HepG2 (cell line): ENCODE results near the gene PEAK3. TPM values are rescaled to one million over a fixed set of nuclear protein-coding genes. Genes with fewer than 3 reads are reported as not detected.

Source experiments
- BORCS8-MEF2B ChIP-seq: sonication (generic); formaldehyde crosslinking; IDR thresholded peaks from 2 replicates; pipeline ENCODE4 v1.8.0; 2022; ENCODE audit warnings: mild to moderate bottlenecking, missing genetic modification reagents
- GABPB1 ChIP-seq: IDR thresholded peaks from 2 replicates; pipeline ENCODE4 v1.6.1; 2016; ENCODE audit warnings: mild to moderate bottlenecking, missing genetic modification reagents, moderate library complexity, missing compliant biosample characterization
- ISL2 ChIP-seq: sonication (generic); formaldehyde crosslinking; IDR thresholded peaks from 2 replicates; pipeline ENCODE4 v1.5.0; 2020; ENCODE audit warnings: missing genetic modification reagents
- KLF11 ChIP-seq: IDR thresholded peaks from 2 replicates; pipeline ENCODE4 v1.6.1; 2016; ENCODE audit warnings: missing compliant biosample characterization
- MEIS2 ChIP-seq: sonication (generic); formaldehyde crosslinking; IDR thresholded peaks from 2 replicates; pipeline ENCODE4 v1.9.0; 2021; ENCODE audit warnings: mild to moderate bottlenecking, missing genetic modification reagents
- MTA3 ChIP-seq: sonication (generic); formaldehyde crosslinking; IDR thresholded peaks from 2 replicates; pipeline ENCODE4 v1.4.0; 2020; ENCODE audit warnings: missing genetic modification reagents
- NFE2L1 ChIP-seq: sonication (generic); formaldehyde crosslinking; IDR thresholded peaks from 2 replicates; pipeline ENCODE4 v1.4.0; 2020; ENCODE audit warnings: missing genetic modification reagents, mild to moderate bottlenecking, borderline replicate concordance
- PHF8 ChIP-seq: sonication (generic); formaldehyde crosslinking; IDR thresholded peaks from 2 replicates; pipeline ENCODE4 v1.5.0; 2020; ENCODE audit warnings: missing genetic modification reagents
- XRCC5 ChIP-seq: fragments of 200-400 bp; formaldehyde crosslinking; optimal IDR thresholded peaks from 2 replicates; pipeline ENCODE3; 2017; ENCODE audit warnings: mild to moderate bottlenecking, low read length
- ZNF205 ChIP-seq: IDR thresholded peaks from 2 replicates; pipeline ENCODE4 v1.6.1; 2018; ENCODE audit warnings: missing biosample characterization, missing genetic modification reagents
- ZNF282 ChIP-seq: fragments of 450-650 bp; IDR thresholded peaks from 2 replicates; pipeline ENCODE4 v1.6.1; 2018; ENCODE audit not compliant: partially characterized antibody
- ZNF343 ChIP-seq: sonication (generic); formaldehyde crosslinking; IDR thresholded peaks from 2 replicates; pipeline ENCODE4 v1.4.0; 2020; ENCODE audit warnings: mild to moderate bottlenecking, missing genetic modification reagents
- ZNF468 ChIP-seq: sonication (generic); formaldehyde crosslinking; IDR thresholded peaks from 2 replicates; pipeline ENCODE4 v1.8.0; 2022; ENCODE audit warnings: mild to moderate bottlenecking, moderate library complexity, missing genetic modification reagents
- ZNF670 ChIP-seq: sonication (generic); formaldehyde crosslinking; IDR thresholded peaks from 2 replicates; pipeline ENCODE4 v1.8.0; 2022; ENCODE audit warnings: mild to moderate bottlenecking, missing genetic modification reagents, borderline replicate concordance
- polyA plus RNA-seq, 8 experiments: library from polyadenylated mRNA; depleted of rRNA in 3 of 8; stranded (reverse) in 7 of 8; unstranded in 1 of 8; fragments of >200 nt; fragmentation: Illumina TruSeq in 4 of 8; extraction: Trizol in 4 of 8; gene quantifications; 2 replicates each; pipeline versions ENCODE4 v1.2.1 to v1.2.3, GENCODE V29; 2011 to 2016; ENCODE audit warnings: low read depth in 4 of 8, missing spikeins in 1 of 8, mixed read lengths in 1 of 8; ENCODE audit not compliant: insufficient read depth in 1 of 8
- total RNA-seq, 5 experiments: library from RNA; depleted of rRNA; stranded (reverse); fragments of >200 nt; fragmentation: Illumina TruSeq; extraction: Trizol; gene quantifications; 2 replicates each; pipeline ENCODE4 v1.2.3, GENCODE V29; 2016; ENCODE audit warnings: low read depth in 1 of 5
- TF ChIP-seq, protein P1 (sequence below): sonication (generic); formaldehyde crosslinking; IDR thresholded peaks from 2 replicates; pipeline ENCODE4 v1.4.0; 2020; ENCODE audit warnings: missing genetic modification reagents
- TF ChIP-seq, protein P2 (sequence below): sonication (generic); formaldehyde crosslinking; IDR thresholded peaks from 2 replicates; pipeline ENCODE4 v1.4.0; 2020; ENCODE audit warnings: missing genetic modification reagents, mild to moderate bottlenecking, borderline replicate concordance
- TF ChIP-seq, protein P3 (sequence below): sonication (generic); formaldehyde crosslinking; IDR thresholded peaks from 2 replicates; pipeline ENCODE4 v1.8.0; 2023; ENCODE audit warnings: mild to moderate bottlenecking, missing genetic modification reagents
- TF ChIP-seq, protein P4 (sequence below): IDR thresholded peaks from 2 replicates; pipeline ENCODE4 v1.4.0; 2020; ENCODE audit warnings: mild to moderate bottlenecking, missing genetic modification reagents
- TF ChIP-seq, protein P5 (sequence below): sonication (generic); formaldehyde crosslinking; IDR thresholded peaks from 2 replicates; pipeline ENCODE4 v1.5.0; 2020; ENCODE audit warnings: missing genetic modification reagents, mild to moderate bottlenecking, borderline replicate concordance

PEAK3 gene
- total and polyA plus RNA-seq, 2 of the 13 experiments (the other 11 are each of a cell fraction or from before 2014, with no cell fraction given): not detected

DNA sequence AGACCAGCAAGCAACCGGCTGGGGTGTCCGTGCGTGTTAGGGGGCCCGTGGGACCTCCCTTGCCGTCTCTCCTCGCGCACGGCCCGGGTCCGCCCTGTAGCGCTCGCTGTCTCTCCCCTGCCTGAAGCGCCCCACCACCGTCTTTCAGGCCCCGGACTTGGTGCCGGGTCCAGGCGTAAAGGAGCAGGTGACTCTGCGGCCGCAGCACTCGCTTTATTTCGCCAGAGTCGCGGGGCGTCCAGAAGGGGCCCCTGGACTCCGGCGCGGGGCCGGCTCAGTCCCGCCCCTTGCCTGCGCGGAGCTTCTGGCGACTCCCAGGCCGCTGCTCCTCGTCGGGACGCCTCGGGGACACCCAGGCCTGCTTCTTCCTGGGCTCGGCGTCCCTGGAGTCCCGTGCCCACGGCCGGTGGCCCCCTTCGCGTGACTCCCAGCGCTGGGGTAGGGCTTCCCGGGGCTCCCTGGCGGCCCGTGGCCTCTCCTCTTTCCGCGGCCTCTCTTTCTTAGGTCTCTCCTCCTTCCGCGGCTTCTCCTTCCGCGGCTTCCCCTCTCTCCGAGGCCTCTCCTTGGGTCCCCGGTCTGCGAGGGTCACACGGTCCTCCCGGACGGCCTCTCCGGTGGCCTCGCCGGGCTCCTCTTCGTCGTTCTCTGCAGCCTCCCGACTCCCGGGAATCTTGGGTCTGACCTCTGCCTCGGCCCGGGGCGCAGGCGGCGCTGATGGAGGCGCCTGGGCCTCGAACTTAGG lies 29.7 kb downstream of the PEAK3 start (continued):
- TF ChIP-seq, protein P1, sequence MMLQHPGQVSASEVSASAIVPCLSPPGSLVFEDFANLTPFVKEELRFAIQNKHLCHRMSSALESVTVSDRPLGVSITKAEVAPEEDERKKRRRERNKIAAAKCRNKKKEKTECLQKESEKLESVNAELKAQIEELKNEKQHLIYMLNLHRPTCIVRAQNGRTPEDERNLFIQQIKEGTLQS (CRISPR knock-in tag): 0 out of 2 replicates have a peak, but pooled peaks have one; percentile 34
- TF ChIP-seq ZNF468 (CRISPR knock-in tag) (no peak), MTA3 (CRISPR knock-in tag) (no peak), BORCS8-MEF2B (no peak), MEIS2 (no peak), GABPB1 (CRISPR knock-in tag) (peak; percentile 50; the same call in 1 of the 2 replicates), ZNF343 (CRISPR knock-in tag) (no peak), XRCC5 (peak; percentile 25), ZNF205 (CRISPR knock-in tag) (0 out of 2 replicates have a peak, but pooled peaks have one; percentile 32), ISL2 (CRISPR knock-in tag) (no peak), PHF8 (CRISPR knock-in tag) (peak; percentile 36; the same call in 1 of the 2 replicates), ZNF670 (CRISPR knock-in tag) (0 out of 2 replicates have a peak, but pooled peaks have one; percentile 13), NFE2L1 (CRISPR knock-in tag) (0 out of 2 replicates have a peak, but pooled peaks have one; percentile 11), KLF11 (no peak), ZNF282 (no peak)
- TF ChIP-seq, protein P2, sequence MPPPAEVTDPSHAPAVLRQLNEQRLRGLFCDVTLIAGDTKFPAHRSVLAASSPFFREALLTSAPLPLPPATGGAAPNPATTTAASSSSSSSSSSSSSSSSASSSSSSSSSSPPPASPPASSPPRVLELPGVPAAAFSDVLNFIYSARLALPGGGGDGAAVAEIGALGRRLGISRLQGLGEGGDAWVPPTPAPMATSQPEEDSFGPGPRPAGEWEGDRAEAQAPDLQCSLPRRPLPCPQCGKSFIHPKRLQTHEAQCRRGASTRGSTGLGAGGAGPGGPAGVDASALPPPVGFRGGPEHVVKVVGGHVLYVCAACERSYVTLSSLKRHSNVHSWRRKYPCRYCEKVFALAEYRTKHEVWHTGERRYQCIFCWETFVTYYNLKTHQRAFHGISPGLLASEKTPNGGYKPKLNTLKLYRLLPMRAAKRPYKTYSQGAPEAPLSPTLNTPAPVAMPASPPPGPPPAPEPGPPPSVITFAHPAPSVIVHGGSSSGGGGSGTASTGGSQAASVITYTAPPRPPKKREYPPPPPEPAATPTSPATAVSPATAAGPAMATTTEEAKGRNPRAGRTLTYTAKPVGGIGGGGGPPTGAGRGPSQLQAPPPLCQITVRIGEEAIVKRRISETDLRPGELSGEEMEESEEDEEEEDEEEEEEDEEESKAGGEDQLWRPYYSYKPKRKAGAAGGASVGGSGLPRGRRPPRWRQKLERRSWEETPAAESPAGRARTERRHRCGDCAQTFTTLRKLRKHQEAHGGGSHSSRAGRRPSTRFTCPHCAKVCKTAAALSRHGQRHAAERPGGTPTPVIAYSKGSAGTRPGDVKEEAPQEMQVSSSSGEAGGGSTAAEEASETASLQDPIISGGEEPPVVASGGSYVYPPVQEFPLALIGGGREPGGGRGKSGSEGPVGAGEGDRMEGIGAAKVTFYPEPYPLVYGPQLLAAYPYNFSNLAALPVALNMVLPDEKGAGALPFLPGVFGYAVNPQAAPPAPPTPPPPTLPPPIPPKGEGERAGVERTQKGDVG (CRISPR knock-in tag): 0 out of 2 replicates have a peak, but pooled peaks have one; percentile 30
- TF ChIP-seq, protein P3, sequence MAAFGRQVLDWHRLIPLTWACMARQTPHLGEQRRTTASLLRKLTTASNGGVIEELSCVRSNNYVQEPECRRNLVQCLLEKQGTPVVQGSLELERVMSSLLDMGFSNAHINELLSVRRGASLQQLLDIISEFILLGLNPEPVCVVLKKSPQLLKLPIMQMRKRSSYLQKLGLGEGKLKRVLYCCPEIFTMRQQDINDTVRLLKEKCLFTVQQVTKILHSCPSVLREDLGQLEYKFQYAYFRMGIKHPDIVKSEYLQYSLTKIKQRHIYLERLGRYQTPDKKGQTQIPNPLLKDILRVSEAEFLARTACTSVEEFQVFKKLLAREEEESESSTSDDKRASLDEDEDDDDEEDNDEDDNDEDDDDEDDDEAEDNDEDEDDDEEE (CRISPR knock-in tag): no peak
- TF ChIP-seq, protein P4, sequence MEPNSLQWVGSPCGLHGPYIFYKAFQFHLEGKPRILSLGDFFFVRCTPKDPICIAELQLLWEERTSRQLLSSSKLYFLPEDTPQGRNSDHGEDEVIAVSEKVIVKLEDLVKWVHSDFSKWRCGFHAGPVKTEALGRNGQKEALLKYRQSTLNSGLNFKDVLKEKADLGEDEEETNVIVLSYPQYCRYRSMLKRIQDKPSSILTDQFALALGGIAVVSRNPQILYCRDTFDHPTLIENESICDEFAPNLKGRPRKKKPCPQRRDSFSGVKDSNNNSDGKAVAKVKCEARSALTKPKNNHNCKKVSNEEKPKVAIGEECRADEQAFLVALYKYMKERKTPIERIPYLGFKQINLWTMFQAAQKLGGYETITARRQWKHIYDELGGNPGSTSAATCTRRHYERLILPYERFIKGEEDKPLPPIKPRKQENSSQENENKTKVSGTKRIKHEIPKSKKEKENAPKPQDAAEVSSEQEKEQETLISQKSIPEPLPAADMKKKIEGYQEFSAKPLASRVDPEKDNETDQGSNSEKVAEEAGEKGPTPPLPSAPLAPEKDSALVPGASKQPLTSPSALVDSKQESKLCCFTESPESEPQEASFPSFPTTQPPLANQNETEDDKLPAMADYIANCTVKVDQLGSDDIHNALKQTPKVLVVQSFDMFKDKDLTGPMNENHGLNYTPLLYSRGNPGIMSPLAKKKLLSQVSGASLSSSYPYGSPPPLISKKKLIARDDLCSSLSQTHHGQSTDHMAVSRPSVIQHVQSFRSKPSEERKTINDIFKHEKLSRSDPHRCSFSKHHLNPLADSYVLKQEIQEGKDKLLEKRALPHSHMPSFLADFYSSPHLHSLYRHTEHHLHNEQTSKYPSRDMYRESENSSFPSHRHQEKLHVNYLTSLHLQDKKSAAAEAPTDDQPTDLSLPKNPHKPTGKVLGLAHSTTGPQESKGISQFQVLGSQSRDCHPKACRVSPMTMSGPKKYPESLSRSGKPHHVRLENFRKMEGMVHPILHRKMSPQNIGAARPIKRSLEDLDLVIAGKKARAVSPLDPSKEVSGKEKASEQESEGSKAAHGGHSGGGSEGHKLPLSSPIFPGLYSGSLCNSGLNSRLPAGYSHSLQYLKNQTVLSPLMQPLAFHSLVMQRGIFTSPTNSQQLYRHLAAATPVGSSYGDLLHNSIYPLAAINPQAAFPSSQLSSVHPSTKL (CRISPR knock-in tag): no peak
- TF ChIP-seq, protein P5, sequence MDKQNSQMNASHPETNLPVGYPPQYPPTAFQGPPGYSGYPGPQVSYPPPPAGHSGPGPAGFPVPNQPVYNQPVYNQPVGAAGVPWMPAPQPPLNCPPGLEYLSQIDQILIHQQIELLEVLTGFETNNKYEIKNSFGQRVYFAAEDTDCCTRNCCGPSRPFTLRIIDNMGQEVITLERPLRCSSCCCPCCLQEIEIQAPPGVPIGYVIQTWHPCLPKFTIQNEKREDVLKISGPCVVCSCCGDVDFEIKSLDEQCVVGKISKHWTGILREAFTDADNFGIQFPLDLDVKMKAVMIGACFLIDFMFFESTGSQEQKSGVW (CRISPR knock-in tag): no peak
